ENCODE measurements around the gene RNF112. TPM values are rescaled to one million over a fixed set of nuclear protein-coding genes. Genes with fewer than 3 reads are reported as not detected.
A peak's percentile ranks its signal among the peaks of the same experiment; 100 is the strongest.

Gene RNF112
- total RNA-seq, 1 experiment from 2014 or later = 4.9 TPM

GRCh38 chr17:19375732-19376131, 35.3 kb upstream of the RNF112 start:
- Mint-ChIP-seq H3K36me3 (peaks cover 18% of the 10 kb centered on the region), H3K4me3 (peak overlapping the region; percentile 51), H3K27me3 (ENCODE audit: low read depth) (no peaks in the 10 kb centered on the region), H3K9me3 (no peaks in the 10 kb centered on the region), H3K4me1 (peaks cover 16% of the 10 kb centered on the region), H3K27ac (peak overlapping the region; percentile 78; the same call in 1 of the 2 replicates)
- TF ChIP-seq TEAD4 (CRISPR knock-in tag; IDR thresholded peaks at IDR 0.05) (no peak), MYBL2 (CRISPR knock-in tag; IDR thresholded peaks at IDR 0.05) (no peak), USF2 (CRISPR knock-in tag; IDR thresholded peaks at IDR 0.05) (no peak), FOXP4 (CRISPR knock-in tag; IDR thresholded peaks at IDR 0.05) (no peak), ZBTB43 (CRISPR knock-in tag; IDR thresholded peaks at IDR 0.05) (no peak), PRRX2 (CRISPR knock-in tag; IDR thresholded peaks at IDR 0.05) (no peak), AFF4 (CRISPR knock-in tag; IDR thresholded peaks at IDR 0.05; ENCODE audit: borderline replicate concordance) (no peak), ETV6 (CRISPR knock-in tag; IDR thresholded peaks at IDR 0.05) (no peak), RELA (CRISPR knock-in tag; IDR thresholded peaks at IDR 0.05; ENCODE audit: borderline replicate concordance) (no peak), GABPB1 (CRISPR knock-in tag; IDR thresholded peaks at IDR 0.05) (no peak), SMAD3 (CRISPR knock-in tag; IDR thresholded peaks at IDR 0.05; ENCODE audit: borderline replicate concordance) (no peak), USF1 (CRISPR knock-in tag; IDR thresholded peaks at IDR 0.05) (no peak), SMAD4 (CRISPR knock-in tag; IDR thresholded peaks at IDR 0.05) (no peak), PREB (CRISPR knock-in tag; IDR thresholded peaks at IDR 0.05; ENCODE audit: borderline replicate concordance) (no peak), SP1 (CRISPR knock-in tag; conservative IDR thresholded peaks at IDR 0.05) (no peak), ZNF219 (CRISPR knock-in tag; IDR thresholded peaks at IDR 0.05; ENCODE audit: borderline replicate concordance) (no peak)
- ATAC-seq (no peak), DNase-seq (ENCODE audit: low spot score) (no peak)
- ChIA-PET POLR2A (no interaction called here), CTCF (interaction anchor here (1.0 kb wide), 1 partner anchor 13 kb away, joined by 3 read pairs; the partner anchor contains the start of gene B9D1)
